ENCODE data around the gene REXO5. TPM values are rescaled to one million over a fixed set of nuclear protein-coding genes. Genes with fewer than 3 reads are reported as not detected.

Gene REXO5
- total and polyA plus RNA-seq, 10 of the 15 experiments (the other 5 are each of a cell fraction or from before 2014, with no cell fraction given): 3.8 to 15.5 (median 10.1) TPM

GRCh38 chr16:20768121-20768520 is 38.2 kb upstream of the REXO5 start (continued):
- TF ChIP-seq CEBPZ (IDR thresholded peaks at IDR 0.05; ENCODE audit: low read depth, low read length) (no peak), MYB (IDR thresholded peaks at IDR 0.05; ENCODE audit: borderline replicate concordance, low read depth, low read length) (no peak), BRCA1 (IDR thresholded peaks at IDR 0.05; ENCODE audit: low read depth, low read length) (no peak), RELA (IDR thresholded peaks at IDR 0.05; ENCODE audit: borderline replicate concordance, partially characterized antibody) (no peak), ESRRA (IDR thresholded peaks at IDR 0.05; ENCODE audit: low read length) (no peak), ZZZ3 (IDR thresholded peaks at IDR 0.05; ENCODE audit: control insufficient read depth, insufficient read length, low read depth) (no peak)

GRCh38 chr16:20768818-20769217 is 37.5 kb upstream of the REXO5 start:
- in situ Hi-C loops (cut with MboI) (no loop called here), intact Hi-C loops (cut with micrococcal nuclease; ENCODE audit: unreplicated experiment) (no loop called here)
- H3K9me3 ChIP-seq (replicated peaks; ENCODE audit: control insufficient read depth, insufficient read depth, low read length): no peaks in the 10 kb centered on the region
- H3K36me3 ChIP-seq (ENCODE audit: control insufficient read depth in 2 of 2, insufficient read depth in 2 of 2, low read length in 1 of 2): no peaks in the 10 kb centered on the region
- BruUV-seq (replicated peaks): no TSS peak
- no peaks in the 10 kb centered on the region for H3K79me2 ChIP-seq (ENCODE audit: control insufficient read depth, insufficient read depth, low read length)
- no peak overlapping the region for H2AFZ ChIP-seq (ENCODE audit: control insufficient read depth, low read depth, low read length)
- no peak for DNase-seq (ENCODE audit: low read depth, low spot score)
- ChIA-PET SMC1A (ENCODE audit: uncharacterized antibody, unreplicated experiment) (no interaction called here), CTCF (no interaction called here), RAD21 (ENCODE audit: unreplicated experiment) (no interaction called here), POLR2A (no interaction called here)
- WGBS (ENCODE audit: insufficient coverage, insufficient replicate concordance, low lambda C conversion rate, missing lambda C conversion rate): 95% methylated on average over 1 of the region's 1 CpG
- no peaks in the 10 kb centered on the region for H3K27me3 ChIP-seq (replicated peaks in 1 of 2; ENCODE audit: control insufficient read depth in 2 of 2, insufficient read depth in 2 of 2, low read length in 1 of 2)
- no peak overlapping the region for H3K4me2 ChIP-seq (ENCODE audit: control insufficient read depth, insufficient read depth)
- no peak overlapping the region for H3K4me3 ChIP-seq
- no peak overlapping the region for H3K27ac ChIP-seq (ENCODE audit: control insufficient read depth, insufficient read depth)
- peaks cover 2% of the 10 kb centered on the region; the same call in 1 of the 2 replicates for H3K4me1 ChIP-seq (ENCODE audit: control insufficient read depth, insufficient read depth, low read length)
- no peak overlapping the region for H3K9ac ChIP-seq (ENCODE audit: control insufficient read depth, insufficient read depth, low read length)
- no peak for FAIRE-seq
- no peak for ATAC-seq
- no peaks in the 10 kb centered on the region for H4K20me1 ChIP-seq (ENCODE audit: control insufficient read depth, insufficient read depth)
- no peak for TF ChIP-seq FOS (IDR thresholded peaks at IDR 0.05; ENCODE audit: borderline replicate concordance, extremely low read depth, insufficient read length)
- no peak for TF ChIP-seq CBFB (IDR thresholded peaks at IDR 0.05; ENCODE audit: low read depth)
- TF ChIP-seq MYB (IDR thresholded peaks at IDR 0.05; ENCODE audit: borderline replicate concordance, low read depth, low read length): no peak
- TF ChIP-seq USF1 (IDR thresholded peaks at IDR 0.05; ENCODE audit: borderline replicate concordance, extremely low read length, insufficient read depth, low read depth, low read length): no peak
- no peak for TF ChIP-seq RFX5 (IDR thresholded peaks at IDR 0.05; ENCODE audit: low read depth, low read length)
- no peak for TF ChIP-seq NR2C2 (IDR thresholded peaks at IDR 0.05; ENCODE audit: borderline replicate concordance, control insufficient read depth, insufficient read length, low read depth)
- no peak for TF ChIP-seq NKRF (conservative IDR thresholded peaks at IDR 0.05)
- no peak for TF ChIP-seq TAF1 (IDR thresholded peaks at IDR 0.05; ENCODE audit: borderline replicate concordance, low read depth, low read length)
- TF ChIP-seq ESRRA (IDR thresholded peaks at IDR 0.05; ENCODE audit: low read length): no peak
- TF ChIP-seq PAX8 (IDR thresholded peaks at IDR 0.05): no peak
- no peak for TF ChIP-seq MXI1 (IDR thresholded peaks at IDR 0.05; ENCODE audit: low read depth, low read length)
- no peak for TF ChIP-seq ZNF24 (IDR thresholded peaks at IDR 0.05)
- TF ChIP-seq EED (IDR thresholded peaks at IDR 0.05; ENCODE audit: low read depth): no peak
- TF ChIP-seq MAX (IDR thresholded peaks at IDR 0.05; ENCODE audit: low read depth, low read length): no peak
